ENCODE results near the gene ADGRL3. TPM values are rescaled to one million over a fixed set of nuclear protein-coding genes. Genes with fewer than 3 reads are reported as not detected.

ADGRL3 gene
- total and polyA plus RNA-seq, 3 donors from 2014 or later: 11.6 to 21.6 (median 12.8) TPM

DNA sequence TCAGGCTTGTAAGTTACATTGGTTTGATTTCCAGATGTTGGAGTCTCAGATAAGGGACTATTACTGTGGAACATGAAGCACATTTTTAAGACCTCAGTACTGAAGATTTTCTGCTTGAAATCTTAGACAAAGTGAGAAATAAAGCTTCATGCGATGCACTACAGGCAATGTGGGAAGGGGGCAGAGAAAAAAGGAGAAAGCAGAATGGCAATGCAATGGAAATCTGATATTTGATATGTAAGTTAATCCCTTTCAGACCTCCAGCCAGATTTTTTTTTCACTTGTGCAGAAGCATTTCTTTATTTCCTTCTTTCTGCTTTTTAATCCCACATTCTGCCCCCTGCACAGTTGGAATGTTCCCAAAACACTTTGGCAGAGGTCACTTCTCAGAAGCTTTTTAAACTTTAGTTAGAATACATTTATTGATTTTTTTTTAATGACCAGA lies 174.3 kb downstream of the ADGRL3 start:
- WGBS, 2 donors: 50 to 73% methylated on average over 1 of the region's 1 CpG

DNA sequence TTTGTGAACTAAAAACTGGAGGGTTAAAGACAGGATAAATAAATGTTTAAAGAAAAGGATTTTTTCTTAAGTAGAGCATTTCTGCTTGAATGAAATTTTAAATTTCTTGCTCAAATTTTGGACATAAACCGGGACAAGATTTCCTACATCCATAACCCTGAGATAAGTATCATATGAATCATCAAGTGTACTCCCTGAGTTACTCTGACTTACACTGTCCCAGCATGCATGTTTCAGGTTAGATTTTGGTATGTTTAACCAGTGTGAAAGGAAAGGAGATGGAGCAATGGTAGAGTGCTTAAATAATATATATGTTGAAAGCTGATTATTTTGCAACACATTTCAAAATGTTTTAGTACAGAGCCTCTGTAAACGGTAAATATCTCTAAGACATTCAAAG lies 175.2 kb downstream of the ADGRL3 start:
- Histone ChIP-seq H3K27ac (no peak overlapping the region), H3K9me3 (no peaks in the 10 kb centered on the region), H3K4me1 (no peaks in the 10 kb centered on the region), H3K36me3 (ENCODE audit: low read depth, missing control alignments) (no peaks in the 10 kb centered on the region), H3K27me3 (no peaks in the 10 kb centered on the region), H3K4me3 (no peak overlapping the region)
- intact Hi-C loops (cut with DNase I; ENCODE audit: low total_unique reads): no loop called here
- no peak for DNase-seq
- TF ChIP-seq, protein P1, sequence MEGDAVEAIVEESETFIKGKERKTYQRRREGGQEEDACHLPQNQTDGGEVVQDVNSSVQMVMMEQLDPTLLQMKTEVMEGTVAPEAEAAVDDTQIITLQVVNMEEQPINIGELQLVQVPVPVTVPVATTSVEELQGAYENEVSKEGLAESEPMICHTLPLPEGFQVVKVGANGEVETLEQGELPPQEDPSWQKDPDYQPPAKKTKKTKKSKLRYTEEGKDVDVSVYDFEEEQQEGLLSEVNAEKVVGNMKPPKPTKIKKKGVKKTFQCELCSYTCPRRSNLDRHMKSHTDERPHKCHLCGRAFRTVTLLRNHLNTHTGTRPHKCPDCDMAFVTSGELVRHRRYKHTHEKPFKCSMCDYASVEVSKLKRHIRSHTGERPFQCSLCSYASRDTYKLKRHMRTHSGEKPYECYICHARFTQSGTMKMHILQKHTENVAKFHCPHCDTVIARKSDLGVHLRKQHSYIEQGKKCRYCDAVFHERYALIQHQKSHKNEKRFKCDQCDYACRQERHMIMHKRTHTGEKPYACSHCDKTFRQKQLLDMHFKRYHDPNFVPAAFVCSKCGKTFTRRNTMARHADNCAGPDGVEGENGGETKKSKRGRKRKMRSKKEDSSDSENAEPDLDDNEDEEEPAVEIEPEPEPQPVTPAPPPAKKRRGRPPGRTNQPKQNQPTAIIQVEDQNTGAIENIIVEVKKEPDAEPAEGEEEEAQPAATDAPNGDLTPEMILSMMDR (IDR thresholded peaks at IDR 0.05): no peak
- TF ChIP-seq POLR2A (IDR thresholded peaks at IDR 0.05): no peak
- 53 to 59% methylated on average over 2 of the region's 2 CpGs for WGBS, 2 donors

More for the DNA sequence above, 174.3 kb downstream of the ADGRL3 start:
- TF ChIP-seq, protein P1 (IDR thresholded peaks at IDR 0.05): no peak
- no peak for TF ChIP-seq POLR2A (IDR thresholded peaks at IDR 0.05)
- no peak overlapping the region for H3K27ac ChIP-seq
- no peak overlapping the region for H3K4me3 ChIP-seq
- H3K27me3 ChIP-seq: no peaks in the 10 kb centered on the region
- intact Hi-C loops (cut with DNase I; ENCODE audit: low total_unique reads): no loop called here
- H3K36me3 ChIP-seq (ENCODE audit: low read depth, missing control alignments): no peaks in the 10 kb centered on the region
- H3K4me1 ChIP-seq: no peaks in the 10 kb centered on the region
- H3K9me3 ChIP-seq: no peaks in the 10 kb centered on the region
- DNase-seq: no peak

DNA sequence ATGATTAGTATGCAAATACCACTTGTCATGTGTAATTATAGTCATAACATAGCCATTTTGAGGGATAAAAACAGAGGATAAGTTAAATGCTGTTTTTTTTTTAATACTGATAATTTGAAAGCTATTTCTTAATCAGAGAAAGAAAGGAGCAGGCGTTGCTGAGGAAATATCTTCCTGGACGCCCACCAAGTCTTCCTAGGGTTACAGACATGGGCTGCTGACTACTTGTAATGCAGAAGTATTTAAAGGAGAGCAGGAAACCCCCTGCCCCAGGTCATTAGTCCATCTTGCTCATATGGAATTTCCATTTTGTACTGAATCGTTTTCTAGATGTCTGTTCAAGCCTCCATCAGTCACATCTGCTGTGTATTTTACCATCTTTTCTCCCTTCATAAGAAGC lies 176.2 kb downstream of the ADGRL3 start:
- Histone ChIP-seq H3K9me3 (no peaks in the 10 kb centered on the region), H3K4me1 (no peaks in the 10 kb centered on the region), H3K4me3 (no peak overlapping the region), H3K27ac (no peak overlapping the region), H3K36me3 (ENCODE audit: low read depth, missing control alignments) (no peaks in the 10 kb centered on the region), H3K27me3 (no peaks in the 10 kb centered on the region)
- no peak for DNase-seq
- TF ChIP-seq POLR2A (IDR thresholded peaks at IDR 0.05): no peak
- TF ChIP-seq, protein P1 (IDR thresholded peaks at IDR 0.05): no peak
- 49 to 51% methylated on average over 3 of the region's 3 CpGs for WGBS, 2 donors
- intact Hi-C loops (cut with DNase I; ENCODE audit: low total_unique reads): no loop called here

DNA sequence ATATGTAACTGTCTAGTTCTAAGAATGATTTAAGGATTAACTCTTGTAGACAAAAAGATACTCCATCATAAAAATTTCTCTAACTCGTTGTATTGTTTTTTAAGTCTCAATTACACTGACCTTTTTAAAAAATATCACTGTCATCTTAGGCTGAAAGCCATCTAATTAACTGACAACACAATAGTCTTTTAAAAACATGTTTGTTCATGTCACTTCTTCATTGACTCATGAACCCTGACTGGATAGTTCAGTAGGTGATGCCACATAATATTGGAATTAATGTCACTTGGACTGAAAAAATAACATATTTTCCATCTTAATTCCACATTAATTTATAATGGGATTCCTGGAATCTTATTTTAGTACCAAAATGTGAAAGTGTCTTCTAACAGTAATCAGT lies 179.3 kb downstream of the ADGRL3 start:
- DNase-seq: no peak
- no peaks in the 10 kb centered on the region for H3K27me3 ChIP-seq
- H3K4me3 ChIP-seq: no peak overlapping the region
- 79 to 81% methylated on average over 1 of the region's 1 CpG for WGBS, 2 donors
- H3K36me3 ChIP-seq (ENCODE audit: low read depth, missing control alignments): no peaks in the 10 kb centered on the region
- no peaks in the 10 kb centered on the region for H3K4me1 ChIP-seq
- no peak overlapping the region for H3K27ac ChIP-seq
- TF ChIP-seq, protein P1 (IDR thresholded peaks at IDR 0.05): no peak
- no peak for TF ChIP-seq POLR2A (IDR thresholded peaks at IDR 0.05)
- intact Hi-C loops (cut with DNase I; ENCODE audit: low total_unique reads): no loop called here
- H3K9me3 ChIP-seq: no peaks in the 10 kb centered on the region

DNA sequence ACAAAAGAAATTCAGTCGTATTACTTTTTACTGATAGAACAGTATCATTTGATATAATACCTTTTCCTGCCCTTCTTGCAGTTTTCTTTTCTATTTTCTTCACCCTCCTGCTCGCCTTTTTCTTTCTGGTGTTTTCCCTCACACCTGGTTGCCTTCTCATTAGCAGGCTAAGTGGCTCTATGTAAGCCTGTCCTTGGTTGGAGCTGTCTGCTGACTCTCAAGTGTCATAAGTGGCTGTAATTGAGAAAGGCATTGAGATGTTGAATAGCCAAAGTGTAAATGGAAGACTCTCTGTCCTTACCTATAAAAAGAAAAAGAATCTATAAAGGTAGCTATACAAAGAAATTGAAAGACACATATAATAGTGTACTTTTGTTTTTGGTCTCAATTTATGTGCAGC lies 180.7 kb downstream of the ADGRL3 start:
- no peaks in the 10 kb centered on the region for H3K36me3 ChIP-seq (ENCODE audit: low read depth, missing control alignments)
- no peaks in the 10 kb centered on the region for H3K4me1 ChIP-seq
- 84% methylated on average over 2 of the region's 2 CpGs for WGBS, 2 donors
- DNase-seq: no peak
- no peak overlapping the region for H3K27ac ChIP-seq
- H3K27me3 ChIP-seq: no peaks in the 10 kb centered on the region
- no peaks in the 10 kb centered on the region for H3K9me3 ChIP-seq
- intact Hi-C loops (cut with DNase I; ENCODE audit: low total_unique reads): no loop called here
- H3K4me3 ChIP-seq: no peak overlapping the region
- TF ChIP-seq, protein P1 (IDR thresholded peaks at IDR 0.05): no peak
- no peak for TF ChIP-seq POLR2A (IDR thresholded peaks at IDR 0.05)
